Measurements from ENCODE around the gene ARHGEF12.
"Not testable (repeated sequence)": the region's sequence is repeated elsewhere in the genome, so short reads cannot be mapped to it uniquely, and the experiment has no call there.

Gene ARHGEF12

GRCh38 chr11:120501976-120502755 is 166.0 kb downstream of the ARHGEF12 start:
- no peak for DNase-seq

DNA sequence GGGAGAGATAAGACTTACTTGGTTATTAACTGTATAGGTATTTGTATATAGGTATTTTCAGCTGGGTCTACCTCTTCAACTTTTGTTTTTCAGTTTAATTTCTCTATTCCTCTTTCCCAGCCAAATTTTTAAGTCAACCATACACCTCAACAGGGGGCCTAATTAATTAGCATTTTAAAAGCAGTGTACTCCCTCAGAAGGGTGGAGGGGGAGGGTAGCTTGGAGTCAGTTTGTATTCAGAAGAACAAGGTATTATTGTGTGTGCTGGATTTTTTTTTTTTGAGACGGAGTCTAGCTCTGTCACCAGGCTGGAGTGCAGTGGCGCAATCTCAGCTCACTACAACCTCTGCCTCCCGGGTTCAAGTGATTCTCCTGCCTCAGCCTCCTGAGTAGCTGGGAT is 167.3 kb downstream of the ARHGEF12 start:
- not testable (repeated sequence) for DNase-seq

GRCh38 chr11:120505801-120506425 is 169.7 kb downstream of the ARHGEF12 start:
- DNase-seq: no peak

DNA sequence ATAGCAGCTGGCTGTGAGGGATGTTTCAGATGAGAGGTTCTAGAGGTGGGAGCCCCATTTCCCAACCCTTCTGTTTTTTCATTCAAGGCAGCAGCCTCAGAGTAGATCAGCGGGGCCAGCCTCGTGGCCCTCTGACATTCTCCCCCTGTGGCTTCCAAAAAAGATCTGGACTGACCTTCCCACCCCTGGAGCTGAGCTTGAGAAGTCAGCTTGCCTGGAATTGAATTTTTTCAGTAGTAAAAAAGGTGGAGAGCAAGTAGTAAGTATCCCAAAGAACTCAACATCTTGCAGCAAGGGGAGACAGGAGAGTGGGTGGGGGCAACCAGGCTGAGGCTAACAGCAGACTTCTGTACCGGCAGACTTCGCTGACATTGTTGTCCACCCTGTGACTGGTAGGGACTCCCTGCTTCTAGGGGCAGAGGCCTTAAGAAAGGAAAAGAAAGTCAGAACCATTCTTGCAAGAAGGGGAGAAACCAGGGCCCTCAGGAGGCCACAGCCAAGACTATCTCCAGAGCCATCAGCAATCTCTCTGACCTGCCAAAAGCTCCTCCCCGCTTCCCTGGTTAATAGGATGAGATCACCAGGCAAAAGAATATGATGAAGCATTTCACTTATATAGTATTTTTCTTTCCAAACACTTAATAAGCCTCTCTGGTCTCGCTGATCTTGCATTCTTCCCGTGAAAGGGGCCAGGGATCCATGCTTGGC is 173.3 kb downstream of the ARHGEF12 start:
- DNase-seq: no peak

GRCh38 chr11:120510406-120511115 is 174.3 kb downstream of the ARHGEF12 start:
- DNase-seq: peak; percentile 31 to 77

DNA sequence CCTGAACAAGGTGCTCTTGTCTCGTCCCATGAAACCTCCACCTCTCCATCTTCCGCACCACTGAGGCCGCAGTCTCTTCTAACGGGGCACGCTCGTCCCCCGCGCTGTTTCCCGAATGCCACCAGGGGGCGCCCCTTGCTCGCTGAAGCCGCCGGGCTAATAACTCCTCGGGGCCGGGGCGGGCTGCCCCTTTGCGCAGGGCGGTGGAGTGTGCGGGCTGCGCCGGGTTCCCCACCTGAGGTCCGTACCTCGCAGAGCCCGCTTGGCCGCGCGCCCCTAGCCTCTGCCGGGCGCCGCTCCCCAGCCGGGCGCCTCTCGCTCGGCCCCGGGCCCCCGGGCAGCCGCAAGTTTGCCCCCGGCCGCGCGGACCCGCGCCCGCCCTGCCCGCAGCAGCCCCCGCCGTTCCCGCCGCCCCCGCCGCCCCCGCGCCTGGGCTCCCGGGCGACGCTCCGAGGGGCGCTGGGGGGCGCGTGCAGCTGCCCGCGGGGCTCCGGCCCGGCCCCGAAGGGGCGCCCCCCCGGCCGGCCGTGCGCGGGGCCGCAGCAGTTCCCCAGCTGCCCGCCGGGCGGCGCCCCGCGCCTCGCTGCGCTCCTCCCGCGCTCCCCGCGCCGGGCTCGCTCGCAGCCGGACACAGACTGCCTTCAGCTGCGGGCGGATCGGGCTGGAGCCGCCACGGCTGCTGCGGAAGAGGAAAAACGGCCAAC is 175.1 kb downstream of the ARHGEF12 start, which contains the start of gene GRIK4:
Gene GRIK4, plus strand, starts transcription at position 633 of the 704 bp plus-strand sequence. CDS start 148,571 bp downstream, outside the sequence.
- peak; percentile 89 to 99 for DNase-seq

- DNase-seq: peak; percentile 37 to 79
Measured at GRCh38 chr11:120511820-120512738, 175.9 kb downstream of the ARHGEF12 start.

GRCh38 chr11:120512739-120513435 is 176.7 kb downstream of the ARHGEF12 start:
- DNase-seq: peak; percentile 77 to 85

GRCh38 chr11:120513436-120514315 is 177.5 kb downstream of the ARHGEF12 start:
- DNase-seq: peak; percentile 35 to 51

- DNase-seq: no peak
Measured at GRCh38 chr11:120514541-120515121, 178.4 kb downstream of the ARHGEF12 start.

GRCh38 chr11:120515186-120515723 is 179.0 kb downstream of the ARHGEF12 start:
- no peak for DNase-seq

GRCh38 chr11:120516461-120517389 is 180.5 kb downstream of the ARHGEF12 start:
- peak in 1 of 2 experiments; percentile 62 for DNase-seq

- no peak for DNase-seq
Measured at GRCh38 chr11:120517390-120517761, 181.2 kb downstream of the ARHGEF12 start.

- no peak for DNase-seq
Measured at GRCh38 chr11:120517801-120518291, 181.6 kb downstream of the ARHGEF12 start.

DNA sequence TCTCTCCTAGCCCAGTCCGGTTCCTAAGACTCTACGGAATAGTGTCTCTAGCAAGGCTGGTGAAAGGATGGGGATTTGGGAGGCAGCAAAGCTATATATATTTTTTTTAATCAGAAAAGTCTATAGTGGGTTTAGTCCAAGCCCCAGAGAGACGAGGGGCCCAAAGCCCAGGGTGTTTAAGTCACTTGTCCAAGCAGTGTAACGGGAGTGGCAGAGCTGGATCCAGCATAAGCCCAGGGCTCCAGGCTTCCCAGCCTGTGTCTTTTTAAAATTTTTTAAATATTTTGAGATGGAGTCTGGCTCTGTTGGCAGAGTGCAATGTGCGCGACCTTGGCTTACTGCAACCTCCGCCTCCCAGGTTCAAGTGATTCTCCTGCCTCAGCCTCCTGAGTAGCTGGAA is 182.1 kb downstream of the ARHGEF12 start:
- no peak for DNase-seq

- DNase-seq: no peak
Measured at GRCh38 chr11:120519474-120519873, 183.3 kb downstream of the ARHGEF12 start.

DNA sequence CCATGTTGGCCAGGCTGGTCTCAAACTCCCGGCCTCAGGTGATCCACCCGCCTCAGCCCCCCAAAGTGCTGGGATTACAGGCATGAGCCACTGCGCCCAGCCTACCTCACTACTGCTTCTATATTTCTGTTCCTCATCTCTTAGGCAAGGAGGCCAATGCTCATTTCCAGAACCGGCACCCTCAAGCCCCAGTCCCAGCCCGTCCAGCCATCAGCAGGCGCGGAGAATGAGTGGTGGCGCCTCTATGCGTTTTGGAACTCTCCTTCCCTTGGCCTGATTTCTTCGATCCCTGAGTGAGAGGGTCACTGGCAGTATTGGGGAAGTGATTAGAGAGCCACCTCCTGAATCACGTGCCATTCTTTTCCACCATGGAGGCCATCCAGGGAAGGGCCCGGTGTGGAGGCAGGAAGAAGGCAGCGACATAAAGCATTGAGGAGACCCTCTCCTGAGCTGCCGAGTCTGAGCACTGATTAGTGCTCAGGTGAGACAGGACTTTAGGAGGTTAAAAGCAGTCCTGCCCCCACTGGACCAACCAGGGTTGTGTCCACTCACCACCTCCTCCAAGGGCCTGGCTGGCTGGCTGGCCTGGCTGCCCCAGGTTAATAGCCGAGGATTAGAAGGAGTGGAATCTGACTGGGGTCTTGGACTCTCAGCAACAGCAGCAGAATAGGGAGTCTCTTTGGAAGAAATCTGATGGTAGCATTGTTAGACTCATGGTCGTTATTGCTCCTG is 184.0 kb downstream of the ARHGEF12 start:
- no peak for DNase-seq

Measured in NCI-H526 (cell line).